Activated T-helper 17 cell treated with anti-CD3 and anti-CD28 coated beads, Interleukin-2, amount 50 U/mL, for 72 hours (primary cell): ENCODE measurements around the gene KIF5C. TPM values are rescaled to one million over a fixed set of nuclear protein-coding genes. Genes with fewer than 3 reads are reported as not detected.
A peak's percentile ranks its signal among the peaks of the same experiment; 100 is the strongest.

ENCODE experiments used
- ATAC-seq: fragments of 150-1000 bp; cut with Tn5 transposase; replicated peaks from 2 replicates; pipeline ENCODE4 v1.10.0; 2021; ENCODE audit warnings: mild to moderate bottlenecking, moderate library complexity
- H3K27ac Mint-ChIP-seq: one replicate; pipeline ENCODE4 v1.8.0; 2022; ENCODE audit warnings: mixed read lengths
- H3K27me3 Mint-ChIP-seq: one replicate; pipeline ENCODE4 v1.8.0; 2022; ENCODE audit warnings: mixed read lengths
- H3K36me3 Mint-ChIP-seq: one replicate; pipeline ENCODE4 v1.8.0; 2022; ENCODE audit warnings: low read depth, mild to moderate bottlenecking, mixed read lengths
- H3K4me1 Mint-ChIP-seq: one replicate; pipeline ENCODE4 v1.8.0; 2022; ENCODE audit warnings: mixed read lengths
- H3K4me3 Mint-ChIP-seq: one replicate; pipeline ENCODE4 v1.8.0; 2022; ENCODE audit warnings: mild to moderate bottlenecking, mixed read lengths
- H3K9me3 Mint-ChIP-seq: one replicate; pipeline ENCODE4 v1.8.0; 2022; ENCODE audit warnings: mixed read lengths
- total RNA-seq, 2 donors: library from RNA; stranded (reverse); gene quantifications; one replicate each; pipeline ENCODE4 v1.2.3, GENCODE V29; 2022

Gene KIF5C
- total RNA-seq, 2 donors from 2014 or later, result 33.1 to 43.8 TPM

- H3K4me3 Mint-ChIP-seq, result no peak overlapping the region
- no peaks in the 10 kb centered on the region for H3K27me3 Mint-ChIP-seq
- peaks cover 21% of the 10 kb centered on the region for H3K36me3 Mint-ChIP-seq
- no peaks in the 10 kb centered on the region for H3K9me3 Mint-ChIP-seq
- ATAC-seq, result peak; percentile 43
- no peak overlapping the region for H3K27ac Mint-ChIP-seq
- no peaks in the 10 kb centered on the region for H3K4me1 Mint-ChIP-seq
Observed at GRCh38 chr2:149027590-149028250, 152.7 kb downstream of the KIF5C start.

DNA sequence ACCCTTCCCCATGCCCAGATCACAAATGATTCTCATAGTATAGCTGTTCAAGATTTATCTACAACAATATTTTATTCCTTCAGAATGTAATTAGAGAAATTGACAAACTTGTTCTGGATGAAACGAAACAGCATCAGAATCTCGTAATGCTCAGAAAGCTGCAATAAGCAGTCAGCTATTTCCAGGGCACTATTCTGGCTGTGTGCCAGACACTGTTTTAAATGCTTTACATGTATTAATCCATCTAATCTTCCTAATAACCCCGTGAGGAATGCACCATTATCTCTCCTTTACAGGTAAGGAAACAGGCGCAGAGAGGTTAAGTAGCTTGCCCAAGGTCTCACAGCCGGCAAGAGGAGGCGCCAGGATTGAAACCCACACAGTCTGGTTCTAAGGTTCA lies 153.3 kb downstream of the KIF5C start:
- peaks cover 14% of the 10 kb centered on the region for H3K36me3 Mint-ChIP-seq
- H3K4me3 Mint-ChIP-seq, result no peak overlapping the region
- no peak for ATAC-seq
- no peaks in the 10 kb centered on the region for H3K27me3 Mint-ChIP-seq
- H3K27ac Mint-ChIP-seq, result no peak overlapping the region
- no peaks in the 10 kb centered on the region for H3K4me1 Mint-ChIP-seq
- H3K9me3 Mint-ChIP-seq, result no peaks in the 10 kb centered on the region

DNA sequence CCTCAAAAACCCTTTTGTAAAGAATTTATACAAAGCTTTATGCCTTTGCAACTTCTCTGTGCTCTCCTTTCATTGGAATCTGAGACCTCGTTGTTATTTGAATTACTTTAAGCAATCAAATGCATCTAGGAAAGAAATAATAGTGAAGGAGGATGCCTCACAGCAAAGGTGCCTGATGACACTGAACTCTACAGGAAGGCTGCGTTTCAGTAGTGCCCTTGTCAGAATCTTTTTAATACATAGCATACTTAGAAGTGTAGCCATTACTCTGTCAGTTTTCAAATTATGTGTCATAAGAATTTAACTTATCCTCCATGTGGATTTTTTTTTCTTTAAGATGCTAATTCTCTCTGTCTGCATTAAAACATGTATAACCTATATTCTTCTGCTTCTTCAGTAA lies 153.9 kb downstream of the KIF5C start:
- no peaks in the 10 kb centered on the region for H3K4me1 Mint-ChIP-seq
- no peak for ATAC-seq
- H3K9me3 Mint-ChIP-seq, result no peaks in the 10 kb centered on the region
- H3K4me3 Mint-ChIP-seq, result no peak overlapping the region
- peaks cover 9% of the 10 kb centered on the region for H3K36me3 Mint-ChIP-seq
- H3K27ac Mint-ChIP-seq, result no peak overlapping the region
- H3K27me3 Mint-ChIP-seq, result peaks cover 4% of the 10 kb centered on the region

- no peak for ATAC-seq
- H3K27me3 Mint-ChIP-seq, result peaks cover 4% of the 10 kb centered on the region
- H3K4me3 Mint-ChIP-seq, result no peak overlapping the region
- H3K36me3 Mint-ChIP-seq, result peaks cover 4% of the 10 kb centered on the region
- no peaks in the 10 kb centered on the region for H3K9me3 Mint-ChIP-seq
- H3K27ac Mint-ChIP-seq, result no peak overlapping the region
- no peaks in the 10 kb centered on the region for H3K4me1 Mint-ChIP-seq
Observed at GRCh38 chr2:149029307-149029965, 154.4 kb downstream of the KIF5C start.

DNA sequence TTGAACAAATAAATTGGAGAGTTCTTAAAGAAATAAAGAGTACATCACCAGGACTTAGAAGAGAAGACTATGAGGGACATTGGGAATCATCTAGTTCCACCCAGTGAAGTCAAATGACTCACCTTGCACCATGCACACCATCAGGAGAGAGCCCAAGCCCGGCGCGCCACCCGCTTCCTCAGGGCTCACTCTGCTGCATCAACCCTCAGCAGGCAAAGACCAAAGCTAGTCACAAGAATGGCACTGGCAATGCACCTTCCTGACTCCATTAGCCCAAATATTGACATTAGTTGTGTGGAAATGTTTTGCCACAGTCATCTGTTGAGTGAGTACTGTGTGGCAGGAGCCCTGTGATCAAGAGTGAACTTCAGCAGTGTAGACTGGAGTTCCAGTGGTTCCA lies 156.4 kb downstream of the KIF5C start:
- Mint-ChIP-seq H3K9me3 (no peaks in the 10 kb centered on the region), H3K36me3 (no peaks in the 10 kb centered on the region), H3K4me1 (no peaks in the 10 kb centered on the region), H3K4me3 (no peak overlapping the region), H3K27ac (no peak overlapping the region), H3K27me3 (peaks cover 6% of the 10 kb centered on the region)
- ATAC-seq, result no peak

DNA sequence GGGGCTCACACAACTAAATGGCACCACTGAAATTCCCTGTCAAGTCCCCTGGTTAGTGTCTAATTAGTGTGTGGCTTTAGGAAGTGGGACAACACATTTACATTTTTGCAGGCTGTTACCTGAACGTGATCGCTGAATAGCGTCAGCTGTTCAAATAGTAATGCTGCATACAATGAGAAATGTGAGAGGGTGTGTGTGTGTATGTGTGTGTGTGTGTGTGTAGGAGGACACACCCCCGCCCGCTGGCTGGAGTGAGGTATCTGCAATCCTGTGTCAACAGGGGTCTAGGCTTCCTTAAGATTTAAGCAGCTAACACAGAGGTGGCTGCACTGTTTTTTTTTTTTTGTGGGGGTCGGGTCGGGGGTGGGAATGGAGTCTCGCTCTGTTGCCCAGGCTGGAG lies 158.7 kb downstream of the KIF5C start:
- Mint-ChIP-seq H3K36me3 (no peaks in the 10 kb centered on the region), H3K27ac (no peak overlapping the region)
- ATAC-seq, result no peak

DNA sequence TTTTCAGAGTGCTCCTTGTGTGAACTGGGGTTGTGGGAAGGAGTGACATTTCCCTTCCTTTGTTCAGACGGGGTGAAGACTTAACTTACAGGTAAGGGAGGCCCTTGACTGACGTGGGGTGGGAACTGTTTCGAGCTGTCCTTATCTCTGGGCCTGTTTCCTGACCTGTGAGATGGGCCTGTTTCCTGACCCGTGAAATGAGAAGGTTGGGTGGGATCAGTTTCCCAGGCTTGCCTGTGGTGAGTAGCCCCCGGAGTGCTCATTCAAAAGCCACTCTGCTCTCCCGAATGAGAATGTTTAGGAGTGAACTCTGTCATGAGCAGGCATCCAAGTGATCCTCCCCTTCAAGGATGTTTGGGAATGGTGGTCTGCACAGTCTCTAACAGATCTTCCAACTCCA lies 159.4 kb downstream of the KIF5C start:
- Mint-ChIP-seq H3K27me3 (peaks cover 21% of the 10 kb centered on the region), H3K4me1 (no peaks in the 10 kb centered on the region), H3K9me3 (no peaks in the 10 kb centered on the region), H3K27ac (no peak overlapping the region), H3K36me3 (no peaks in the 10 kb centered on the region), H3K4me3 (no peak overlapping the region)
- no peak for ATAC-seq

More for the DNA sequence above, 158.7 kb downstream of the KIF5C start:
- H3K27me3 Mint-ChIP-seq, result peaks cover 17% of the 10 kb centered on the region
- H3K9me3 Mint-ChIP-seq, result no peaks in the 10 kb centered on the region
- H3K4me1 Mint-ChIP-seq, result no peaks in the 10 kb centered on the region
- H3K4me3 Mint-ChIP-seq, result no peak overlapping the region

DNA sequence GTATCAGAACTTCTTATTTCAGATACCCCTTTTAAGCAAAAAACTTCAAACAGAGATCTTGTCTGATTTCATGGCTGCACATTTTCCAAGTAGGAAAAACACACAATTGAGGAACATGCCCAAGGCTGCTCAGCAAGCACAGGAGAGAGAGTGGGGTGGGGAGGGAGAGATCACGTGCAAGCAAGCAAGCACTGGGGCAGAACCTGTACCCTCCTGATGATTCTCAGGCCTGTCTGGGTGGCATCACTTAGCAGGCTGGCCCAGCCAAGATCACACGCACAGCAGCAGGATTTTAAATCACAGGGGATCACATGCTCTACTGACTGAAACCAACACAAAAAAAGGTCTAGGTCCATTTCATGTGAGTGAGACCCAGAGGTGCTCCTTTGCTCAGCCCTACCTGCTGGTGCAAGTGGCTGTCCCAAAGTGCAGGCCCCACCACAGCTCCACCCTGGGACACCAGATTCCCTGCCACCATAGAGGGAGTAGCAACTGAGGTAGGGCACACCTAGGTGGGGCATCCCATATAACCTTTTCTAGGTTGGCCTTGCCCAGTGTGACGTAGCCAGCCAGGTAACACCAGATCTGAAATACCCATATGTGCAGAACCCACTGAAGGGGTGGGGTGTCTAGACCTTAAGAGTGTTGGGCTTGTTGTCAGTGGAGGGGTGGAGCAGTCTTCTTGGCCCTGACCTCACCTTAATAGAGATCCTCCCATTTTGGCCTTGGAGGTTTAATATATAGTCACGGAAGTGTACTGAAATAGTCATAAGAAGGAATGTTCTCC lies 161.7 kb downstream of the KIF5C start:
- no peak for ATAC-seq
- Mint-ChIP-seq H3K9me3 (no peaks in the 10 kb centered on the region), H3K4me3 (no peak overlapping the region), H3K36me3 (no peaks in the 10 kb centered on the region), H3K27ac (no peak overlapping the region), H3K27me3 (peaks cover 39% of the 10 kb centered on the region), H3K4me1 (no peaks in the 10 kb centered on the region)

- Mint-ChIP-seq H3K27me3 (peaks cover 39% of the 10 kb centered on the region), H3K9me3 (no peaks in the 10 kb centered on the region), H3K4me3 (peak overlapping the region; percentile 23), H3K36me3 (no peaks in the 10 kb centered on the region), H3K27ac (no peak overlapping the region), H3K4me1 (no peaks in the 10 kb centered on the region)
- ATAC-seq, result no peak
Observed at GRCh38 chr2:149037851-149038250, 162.8 kb downstream of the KIF5C start.

DNA sequence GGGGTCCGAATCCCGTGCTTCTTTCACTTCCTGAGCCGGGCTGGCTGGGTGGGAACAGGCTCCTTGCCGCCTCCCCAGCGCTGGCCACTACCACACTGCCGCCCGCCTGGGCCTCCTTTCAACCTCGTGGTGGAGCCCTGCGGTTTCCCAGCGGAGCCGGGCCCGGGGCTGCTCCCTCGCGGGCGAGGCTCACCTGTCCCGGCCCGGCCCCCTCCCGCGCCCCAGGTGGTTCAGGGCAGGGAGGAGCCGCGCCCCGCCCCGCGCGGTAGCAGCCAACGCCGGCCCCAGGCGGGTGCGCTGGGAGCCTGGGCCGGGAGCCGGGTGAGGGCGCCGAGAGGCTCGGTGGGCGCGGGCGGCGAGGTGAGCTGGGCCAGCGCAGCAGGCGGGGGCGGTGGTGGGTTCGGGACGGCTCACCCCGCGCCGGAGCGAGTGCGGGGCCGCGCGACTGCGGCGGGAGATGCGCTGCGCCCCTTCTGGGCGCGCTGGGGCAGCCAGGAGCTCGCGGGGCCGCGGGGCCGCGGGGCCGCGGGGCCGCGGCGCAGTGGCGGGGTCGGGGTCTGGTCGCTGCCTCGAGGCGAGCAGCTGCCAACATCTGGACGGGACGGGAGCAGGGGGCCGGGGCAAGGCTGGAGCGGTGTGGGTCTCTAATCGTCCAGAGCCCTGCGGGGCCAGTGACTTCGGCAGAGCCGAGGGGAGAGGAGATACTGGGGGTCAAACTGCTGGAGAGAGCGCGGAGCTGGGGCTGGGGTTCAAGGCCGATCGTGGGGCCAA lies 163.6 kb downstream of the KIF5C start, which contains the start of gene LYPD6B:
LYPD6B (plus strand) TSS at position 258 of the 771 bp plus-strand sequence. CDS start 92,250 bp downstream, outside the sequence.
- Mint-ChIP-seq H3K9me3 (no peaks in the 10 kb centered on the region), H3K27me3 (peaks cover 37% of the 10 kb centered on the region), H3K36me3 (no peaks in the 10 kb centered on the region), H3K4me3 (peak within 1 kb of the TSS; percentile 25), H3K4me1 (no peaks in the 10 kb centered on the region), H3K27ac (no peak within 1 kb of the TSS)
- peak; percentile 59 for ATAC-seq

DNA sequence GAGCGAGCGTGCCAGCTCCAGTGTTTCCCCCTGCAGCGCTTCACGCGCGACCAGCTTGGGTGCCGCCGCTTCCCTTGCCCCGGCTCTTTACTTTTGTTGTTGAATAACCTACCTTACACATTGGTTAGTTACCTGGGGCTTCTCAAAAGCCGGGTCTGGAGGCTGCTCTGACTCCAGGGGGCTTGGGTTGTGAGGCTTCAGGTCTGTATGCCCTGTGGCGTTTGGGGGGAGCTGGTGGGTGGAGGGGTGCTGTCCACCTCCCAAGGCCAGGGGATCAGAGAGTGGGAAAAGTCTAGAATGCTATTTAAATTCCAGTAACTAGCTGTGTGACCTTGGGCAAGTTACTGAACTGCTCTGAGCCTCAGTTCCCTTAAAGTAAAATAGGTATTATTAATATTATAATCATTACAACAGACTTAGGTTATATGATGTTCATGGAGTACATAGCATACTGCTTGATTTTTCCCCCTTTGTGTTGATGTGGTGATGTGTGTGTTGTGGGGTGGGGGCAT lies 164.2 kb downstream of the KIF5C start:
- H3K27me3 Mint-ChIP-seq, result peaks cover 35% of the 10 kb centered on the region
- peak overlapping the region; percentile 25 for H3K4me3 Mint-ChIP-seq
- no peak overlapping the region for H3K27ac Mint-ChIP-seq
- no peaks in the 10 kb centered on the region for H3K4me1 Mint-ChIP-seq
- H3K9me3 Mint-ChIP-seq, result no peaks in the 10 kb centered on the region
- H3K36me3 Mint-ChIP-seq, result no peaks in the 10 kb centered on the region
- no peak for ATAC-seq

DNA sequence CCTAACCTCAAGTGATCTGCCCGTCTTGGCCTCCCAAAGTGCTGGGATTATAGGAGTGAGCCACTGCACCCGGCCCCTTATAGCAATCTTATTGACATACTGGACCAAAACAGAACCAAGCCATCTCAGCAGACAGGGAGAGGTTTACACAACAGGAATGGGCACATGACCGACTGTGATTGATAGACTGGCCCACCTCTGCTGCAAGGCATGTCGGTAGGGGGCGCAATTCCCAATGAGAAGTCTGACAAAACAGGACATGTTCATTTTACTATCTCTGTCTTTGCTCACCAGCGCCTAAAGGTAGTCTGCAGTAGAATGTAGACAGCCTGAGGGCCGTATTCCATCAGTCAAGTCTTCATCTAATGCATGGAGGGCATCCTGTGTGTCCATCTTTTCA lies 165.4 kb downstream of the KIF5C start:
- Mint-ChIP-seq H3K27me3 (peaks cover 35% of the 10 kb centered on the region), H3K9me3 (no peaks in the 10 kb centered on the region), H3K27ac (no peak overlapping the region), H3K36me3 (no peaks in the 10 kb centered on the region), H3K4me3 (no peak overlapping the region), H3K4me1 (no peaks in the 10 kb centered on the region)
- no peak for ATAC-seq

GRCh38 chr2:149041482-149041881 lies 166.5 kb downstream of the KIF5C start:
- no peaks in the 10 kb centered on the region for H3K4me1 Mint-ChIP-seq
- peaks cover 31% of the 10 kb centered on the region for H3K27me3 Mint-ChIP-seq
- ATAC-seq, result no peak
- H3K27ac Mint-ChIP-seq, result no peak overlapping the region
- no peak overlapping the region for H3K4me3 Mint-ChIP-seq
- no peaks in the 10 kb centered on the region for H3K36me3 Mint-ChIP-seq
- peaks cover 7% of the 10 kb centered on the region for H3K9me3 Mint-ChIP-seq

GRCh38 chr2:149042881-149043280 lies 167.9 kb downstream of the KIF5C start:
- Mint-ChIP-seq H3K27ac (no peak overlapping the region), H3K27me3 (peaks cover 23% of the 10 kb centered on the region)

More at GRCh38 chr2:149042881-149043280, 167.9 kb downstream of the KIF5C start:
- Mint-ChIP-seq H3K4me3 (no peak overlapping the region), H3K36me3 (no peaks in the 10 kb centered on the region), H3K4me1 (no peaks in the 10 kb centered on the region), H3K9me3 (peaks cover 10% of the 10 kb centered on the region)
- no peak for ATAC-seq
